Measurements from ENCODE around the gene ZNF428. TPM values are rescaled to one million over a fixed set of nuclear protein-coding genes. Genes with fewer than 3 reads are reported as not detected.

ZNF428 gene
- total and polyA plus RNA-seq, 2 of the 8 experiments (the other 6 are each of a cell fraction or from before 2014, with no cell fraction given): 7.8 to 16.7 TPM

DNA sequence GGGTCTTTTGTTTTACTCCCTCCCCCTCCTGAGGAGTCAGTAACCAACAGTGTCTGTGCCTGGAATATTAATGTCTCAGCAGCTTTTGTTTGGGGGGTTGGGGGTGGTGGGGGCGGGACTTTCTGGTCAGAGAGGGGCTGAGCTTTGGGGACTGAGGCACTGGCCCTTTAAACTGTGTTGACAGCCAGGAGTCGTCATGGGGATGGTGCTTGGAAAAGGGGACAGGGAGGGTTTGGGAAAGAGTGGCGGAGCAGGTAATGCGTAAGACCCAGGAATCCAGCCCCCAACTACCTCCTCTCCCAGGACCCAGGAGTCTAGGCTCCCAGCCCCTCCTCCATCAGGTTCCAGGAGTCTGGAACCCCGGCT lies 15.1 kb upstream of the ZNF428 start:
- peak in 1 of 2 experiments; percentile 53 for DNase-seq (ENCODE audit: low read depth in 1 of 2, low spot score in 2 of 2)
- Histone ChIP-seq H3K4me3 (ENCODE audit: extremely low read depth in 1 of 4, insufficient read depth in 2 of 4, low read depth in 3 of 4, low read length in 4 of 4) (peak overlapping the region; percentile 43 to 66 (median 59)), H2AK5ac (ENCODE audit: low read depth, low read length) (no peak overlapping the region), H2BK20ac (ENCODE audit: low read length) (no peak overlapping the region), H3K27ac (ENCODE audit: low read depth, low read length) (no peak overlapping the region), H4K20me1 (replicated peaks in 1 of 2; ENCODE audit: control insufficient read depth in 1 of 2, insufficient read depth in 2 of 2, low read length in 2 of 2) (peaks cover 3 to 4% of the 10 kb centered on the region in 2 experiments), H3K56ac (replicated peaks; ENCODE audit: insufficient read length, low read depth, low read length) (no peak overlapping the region), H3K9ac (replicated peaks in 1 of 4; ENCODE audit: extremely low read depth in 1 of 4, low read depth in 3 of 4, low read length in 3 of 4) (peak overlapping the region in 2 of 4 experiments; percentile 54 to 71; a peak in 3 of 7 replicates), H3K23me2 (ENCODE audit: low read depth, low read length) (peaks cover 15% of the 10 kb centered on the region), H3K4me2 (ENCODE audit: insufficient read depth in 1 of 2, low read depth in 2 of 2, low read length in 2 of 2) (peak overlapping the region; percentile 81 to 91), H3K79me1 (ENCODE audit: low read depth, low read length) (peaks cover 2% of the 10 kb centered on the region; the same call in 1 of the 2 replicates), H2AFZ (ENCODE audit: low read length) (no peak overlapping the region), H3K23ac (ENCODE audit: insufficient read length) (no peak overlapping the region), H3K9me3 (ENCODE audit: insufficient read depth in 2 of 2, low read depth in 1 of 2, low read length in 1 of 2) (no peaks in the 10 kb centered on the region), H3K4me1 (replicated peaks in 1 of 4; ENCODE audit: control insufficient read depth in 3 of 4, insufficient read depth in 4 of 4, low read length in 3 of 4) (peaks cover 9 to 25% (median 17%) of the 10 kb centered on the region in 4 experiments), H3K36me3 (ENCODE audit: control insufficient read depth in 2 of 4, insufficient read depth in 4 of 4, low read length in 3 of 4) (no peaks in the 10 kb centered on the region), H4K91ac (replicated peaks; ENCODE audit: insufficient read length, low read length) (no peak overlapping the region), H3K79me2 (ENCODE audit: control insufficient read depth in 1 of 2, insufficient read depth in 2 of 2, low read length in 2 of 2) (no peaks in the 10 kb centered on the region), H3K18ac (ENCODE audit: extremely low read depth, low read length) (no peak overlapping the region), H3K14ac (ENCODE audit: insufficient read length) (no peak overlapping the region), H3K4ac (replicated peaks; ENCODE audit: insufficient read length, low read depth, low read length) (no peak overlapping the region), H3K27me3 (replicated peaks in 1 of 4; ENCODE audit: control insufficient read depth in 3 of 4, extremely low read depth in 1 of 4, insufficient read depth in 3 of 4, low read length in 3 of 4) (peaks cover 5 to 26% (median 16%) of the 10 kb centered on the region in 4 experiments), H2BK15ac (ENCODE audit: low read length) (no peak overlapping the region), H2BK12ac (ENCODE audit: low read depth, low read length) (no peak overlapping the region), H4K8ac (ENCODE audit: extremely low read depth, insufficient read depth, low read length) (no peak overlapping the region), H2BK120ac (replicated peaks; ENCODE audit: low read depth, low read length) (no peak overlapping the region), H4K5ac (ENCODE audit: insufficient read length, low read depth, low read length) (no peak overlapping the region), H2BK5ac (ENCODE audit: low read depth, low read length) (no peak overlapping the region; the same call in 1 of the 2 replicates)
- no peak for TF ChIP-seq KDM4A (IDR thresholded peaks at IDR 0.05; ENCODE audit: low read depth, low read length, severe bottlenecking)
- no peak for TF ChIP-seq SP4 (IDR thresholded peaks at IDR 0.05; ENCODE audit: low read length)
- TF ChIP-seq KDM5A (IDR thresholded peaks at IDR 0.05; ENCODE audit: low read length): no peak
- peak; percentile 46 to 71; a peak in 2 of 4 replicates for TF ChIP-seq SIN3A (conservative IDR thresholded peaks at IDR 0.05 in 1 of 2, IDR thresholded peaks at IDR 0.05 in 1 of 2; ENCODE audit: low read depth in 1 of 2, low read length in 2 of 2)
- TF ChIP-seq, protein P1, sequence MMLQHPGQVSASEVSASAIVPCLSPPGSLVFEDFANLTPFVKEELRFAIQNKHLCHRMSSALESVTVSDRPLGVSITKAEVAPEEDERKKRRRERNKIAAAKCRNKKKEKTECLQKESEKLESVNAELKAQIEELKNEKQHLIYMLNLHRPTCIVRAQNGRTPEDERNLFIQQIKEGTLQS (IDR thresholded peaks at IDR 0.05; ENCODE audit: insufficient read depth, low read depth, low read length): no peak
- 0 out of 2 replicates have a peak, but pooled peaks have one; percentile 5 for TF ChIP-seq KDM1A (IDR thresholded peaks at IDR 0.05; ENCODE audit: borderline replicate concordance, low read length)
- TF ChIP-seq SP1 (IDR thresholded peaks at IDR 0.05; ENCODE audit: low read depth, low read length): peak; percentile 40; the same call in 1 of the 2 replicates
- TF ChIP-seq, protein P2, sequence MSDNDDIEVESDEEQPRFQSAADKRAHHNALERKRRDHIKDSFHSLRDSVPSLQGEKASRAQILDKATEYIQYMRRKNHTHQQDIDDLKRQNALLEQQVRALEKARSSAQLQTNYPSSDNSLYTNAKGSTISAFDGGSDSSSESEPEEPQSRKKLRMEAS (IDR thresholded peaks at IDR 0.05): 0 out of 2 replicates have a peak, but pooled peaks have one; percentile 18
- POLR2A ChIA-PET (ENCODE audit: partially characterized antibody): interaction anchor here (0.7 to 1.6 kb wide), 7 partner anchors 8 to 99 kb away, joined by 3 to 9 read pairs (median 3); no protein-coding TSS in a partner anchor
- 10% methylated on average over 5 of the region's 5 CpGs; no CpG with 5 or more reads in 1 of the 2 experiments for WGBS, 2 experiments (ENCODE audit: extremely low coverage in 1 of 2, insufficient coverage in 1 of 2, insufficient read length in 1 of 2, insufficient replicate concordance in 2 of 2, low coverage in 1 of 2, low lambda C conversion rate in 2 of 2, missing lambda C conversion rate in 1 of 2)
- no peak for FAIRE-seq
- CTCF ChIA-PET (ENCODE audit: partially characterized antibody): interaction anchor here (1.2 to 3.5 kb wide), 4 partner anchors 9 to 80 kb away, joined by 3 to 22 read pairs (median 4); no protein-coding TSS in a partner anchor
